HG03139 (cell line): Measurements from ENCODE around the gene TOMM70.
"Not testable (repeated sequence)": the region's sequence is repeated elsewhere in the genome, so short reads cannot be mapped to it uniquely, and the experiment has no call there.

Source experiments
- ATAC-seq: cut with Tn5 transposase; IDR thresholded peaks from one replicate; pipeline ENCODE4 v1.9.1; 2021; ENCODE audit not compliant: unreplicated experiment

The TOMM70 gene

GRCh38 chr3:100366424-100366823 lies 34.5 kb downstream of the TOMM70 start:
- ATAC-seq, result no peak

- no peak for ATAC-seq
Measured at GRCh38 chr3:100364421-100364820, 36.5 kb downstream of the TOMM70 start.

- ATAC-seq, result no peak
Measured at GRCh38 chr3:100361897-100362296, 39.0 kb downstream of the TOMM70 start.

GRCh38 chr3:100360757-100361496 lies 40.0 kb downstream of the TOMM70 start:
- ATAC-seq, result no peak

GRCh38 chr3:100359035-100359434 lies 41.9 kb downstream of the TOMM70 start:
- ATAC-seq, result no peak

- ATAC-seq, result no peak
Measured at GRCh38 chr3:100358413-100358812, 42.5 kb downstream of the TOMM70 start.

GRCh38 chr3:100354850-100355249 lies 46.0 kb downstream of the TOMM70 start:
- ATAC-seq, result no peak

- no peak for ATAC-seq
Measured at GRCh38 chr3:100352296-100353231, 48.3 kb downstream of the TOMM70 start.

- not testable (repeated sequence) for ATAC-seq
Measured at GRCh38 chr3:100351770-100352169, 49.1 kb downstream of the TOMM70 start.

- no peak for ATAC-seq
Measured at GRCh38 chr3:100348727-100349126, 52.2 kb downstream of the TOMM70 start.

- no peak for ATAC-seq
Measured at GRCh38 chr3:100340527-100340926, 60.4 kb downstream of the TOMM70 start.

GRCh38 chr3:100339786-100340185 lies 61.1 kb downstream of the TOMM70 start:
- ATAC-seq, result no peak

GRCh38 chr3:100338911-100339310 lies 62.0 kb downstream of the TOMM70 start:
- ATAC-seq, result no peak

GRCh38 chr3:100336229-100336628 lies 64.7 kb downstream of the TOMM70 start:
- not testable (repeated sequence) for ATAC-seq

GRCh38 chr3:100335434-100335833 lies 65.5 kb downstream of the TOMM70 start:
- ATAC-seq, result no peak

GRCh38 chr3:100334488-100335351 lies 66.2 kb downstream of the TOMM70 start, which contains the start of gene NIT2:
Gene NIT2, plus strand, starts transcription at chr3:100334757. Its CDS starts 35 bp downstream, at chr3:100334792.
- peak; percentile 96 for ATAC-seq

GRCh38 chr3:100333970-100334487 lies 66.9 kb downstream of the TOMM70 start:
- ATAC-seq, result peak; percentile 20

GRCh38 chr3:100333051-100333450 lies 67.8 kb downstream of the TOMM70 start:
- no peak for ATAC-seq

GRCh38 chr3:100331660-100332059 lies 69.2 kb downstream of the TOMM70 start:
- ATAC-seq, result no peak

- no peak for ATAC-seq
Measured at GRCh38 chr3:100330651-100331050, 70.2 kb downstream of the TOMM70 start.
